WTC11 (cell line): ENCODE measurements around the gene SYT7. TPM values are rescaled to one million over a fixed set of nuclear protein-coding genes. Genes with fewer than 3 reads are reported as not detected.

Source experiments
- ATAC-seq: fragments of 200-7000 bp; cut with Tn5 transposase; 2 replicates; pipeline ENCODE4 v1.10.0; 2021; ENCODE audit warnings: mild to moderate bottlenecking, moderate library complexity
- CTCF ChIA-PET: fragments of 300-600 bp; sonication (Branson Sonifier 250); formaldehyde crosslinking; loops from one replicate; lab custom pipeline; 2021; ENCODE audit warnings: antibody characterized with exemption; lab: Charles Lee
- POLR2A ChIA-PET: fragments of 350-600 bp; sonication (Branson Sonifier 250); formaldehyde crosslinking; loops from one replicate; lab custom pipeline; 2021; ENCODE audit warnings: antibody characterized with exemption; lab: Charles Lee
- DNase-seq: peaks from one replicate; pipeline ENCODE4 v3.0.0; 2021; ENCODE audit warnings: low spot score
- H3K27ac Mint-ChIP-seq: 2 replicates; pipeline ENCODE4 v1.8.0; 2021; ENCODE audit warnings: mixed read lengths
- H3K27me3 Mint-ChIP-seq: 2 replicates; pipeline ENCODE4 v1.8.0; 2021; ENCODE audit warnings: low read depth, mild to moderate bottlenecking, moderate library complexity, mixed read lengths
- H3K36me3 Mint-ChIP-seq: 2 replicates; pipeline ENCODE4 v1.8.0; 2021; ENCODE audit warnings: mixed read lengths
- H3K4me1 Mint-ChIP-seq: 2 replicates; pipeline ENCODE4 v1.8.0; 2022; ENCODE audit warnings: mixed read lengths
- H3K4me3 Mint-ChIP-seq: 2 replicates; pipeline ENCODE4 v1.8.0; 2021; ENCODE audit warnings: mild to moderate bottlenecking, moderate library complexity, mixed read lengths
- H3K9me3 Mint-ChIP-seq: 2 replicates; pipeline ENCODE4 v1.8.0; 2021; ENCODE audit warnings: mixed read lengths
- EMX1 ChIP-seq: fragments of 250-450 bp; sonication (Bioruptor Pico); IDR thresholded peaks from 2 replicates; pipeline ENCODE4 v1.8.0; 2021; ENCODE audit warnings: mild to moderate bottlenecking
- MXD4 ChIP-seq: fragments of 250-450 bp; sonication (Bioruptor Pico); IDR thresholded peaks from 2 replicates; pipeline ENCODE4 v1.8.0; 2021; ENCODE audit warnings: mild to moderate bottlenecking, moderate library complexity, borderline replicate concordance
- RELA ChIP-seq: sonication (generic); formaldehyde crosslinking; IDR thresholded peaks from 2 replicates; pipeline ENCODE4 v1.8.1; 2022; ENCODE audit warnings: missing genetic modification reagents, mild to moderate bottlenecking, borderline replicate concordance
- SMAD3 ChIP-seq: sonication (generic); formaldehyde crosslinking; IDR thresholded peaks from 2 replicates; pipeline ENCODE4 v1.8.0; 2022; ENCODE audit warnings: missing genetic modification reagents, mild to moderate bottlenecking, borderline replicate concordance
- SOX15 ChIP-seq: fragments of 250-450 bp; sonication (Bioruptor Pico); IDR thresholded peaks from 2 replicates; pipeline ENCODE4 v1.9.0; 2021; ENCODE audit warnings: mild to moderate bottlenecking
- TP53 ChIP-seq: sonication (generic); formaldehyde crosslinking; IDR thresholded peaks from 2 replicates; pipeline ENCODE4 v1.8.1; 2023; ENCODE audit warnings: mild to moderate bottlenecking, missing genetic modification reagents
- ZNF121 ChIP-seq: sonication (generic); formaldehyde crosslinking; IDR thresholded peaks from 2 replicates; pipeline ENCODE4 v1.8.0; 2023; ENCODE audit warnings: missing genetic modification reagents
- ZNF263 ChIP-seq: sonication (generic); formaldehyde crosslinking; IDR thresholded peaks from 2 replicates; pipeline ENCODE4 v1.8.1; 2022; ENCODE audit warnings: low read depth, mild to moderate bottlenecking, moderate library complexity, missing genetic modification reagents
- ZNF416 ChIP-seq: fragments of 250-450 bp; sonication (Bioruptor Pico); IDR thresholded peaks from 2 replicates; pipeline ENCODE4 v1.9.0; 2021; ENCODE audit warnings: mild to moderate bottlenecking, inconsistent platforms
- ZNF671 ChIP-seq: fragments of 250-450 bp; sonication (Bioruptor Pico); IDR thresholded peaks from 2 replicates; pipeline ENCODE4 v1.8.0; 2021; ENCODE audit warnings: mild to moderate bottlenecking
- total RNA-seq: library from RNA; stranded (reverse); gene quantifications from 3 replicates; pipeline ENCODE4 v1.2.3, GENCODE V29; 2021
- TF ChIP-seq, protein P1 (sequence below): fragments of 250-450 bp; sonication (Bioruptor Pico); IDR thresholded peaks from 2 replicates; pipeline ENCODE4 v2.1.2; 2022; ENCODE audit warnings: mild to moderate bottlenecking, moderate library complexity
- TF ChIP-seq, protein P2 (sequence below): sonication (generic); formaldehyde crosslinking; IDR thresholded peaks from 2 replicates; pipeline ENCODE4 v1.8.0; 2022; ENCODE audit warnings: mild to moderate bottlenecking, missing genetic modification reagents
- TF ChIP-seq, protein P3 (sequence below): sonication (generic); formaldehyde crosslinking; IDR thresholded peaks from 2 replicates; pipeline ENCODE4 v1.8.1; 2023; ENCODE audit warnings: mild to moderate bottlenecking, moderate library complexity, missing genetic modification reagents
- TF ChIP-seq, protein P4 (sequence below): sonication (generic); formaldehyde crosslinking; IDR thresholded peaks from 2 replicates; pipeline ENCODE4 v1.8.1; 2023; ENCODE audit warnings: mild to moderate bottlenecking, missing genetic modification reagents
- TF ChIP-seq, protein P5 (sequence below): sonication (generic); formaldehyde crosslinking; conservative IDR thresholded peaks from 2 replicates; pipeline ENCODE4 v1.8.1; 2023; ENCODE audit warnings: mild to moderate bottlenecking, low read depth, missing genetic modification reagents, moderate library complexity
- TF ChIP-seq, protein P6 (sequence below): sonication (generic); formaldehyde crosslinking; IDR thresholded peaks from 2 replicates; pipeline ENCODE4 v1.8.0; 2022; ENCODE audit warnings: missing genetic modification reagents
- TF ChIP-seq, protein P7 (sequence below): fragments of 250-450 bp; sonication (Bioruptor Pico); IDR thresholded peaks from 2 replicates; pipeline ENCODE4 v1.9.0; 2021; ENCODE audit warnings: mild to moderate bottlenecking

Gene SYT7
- total RNA-seq, 1 experiment from 2014 or later: 12.5 TPM

DNA sequence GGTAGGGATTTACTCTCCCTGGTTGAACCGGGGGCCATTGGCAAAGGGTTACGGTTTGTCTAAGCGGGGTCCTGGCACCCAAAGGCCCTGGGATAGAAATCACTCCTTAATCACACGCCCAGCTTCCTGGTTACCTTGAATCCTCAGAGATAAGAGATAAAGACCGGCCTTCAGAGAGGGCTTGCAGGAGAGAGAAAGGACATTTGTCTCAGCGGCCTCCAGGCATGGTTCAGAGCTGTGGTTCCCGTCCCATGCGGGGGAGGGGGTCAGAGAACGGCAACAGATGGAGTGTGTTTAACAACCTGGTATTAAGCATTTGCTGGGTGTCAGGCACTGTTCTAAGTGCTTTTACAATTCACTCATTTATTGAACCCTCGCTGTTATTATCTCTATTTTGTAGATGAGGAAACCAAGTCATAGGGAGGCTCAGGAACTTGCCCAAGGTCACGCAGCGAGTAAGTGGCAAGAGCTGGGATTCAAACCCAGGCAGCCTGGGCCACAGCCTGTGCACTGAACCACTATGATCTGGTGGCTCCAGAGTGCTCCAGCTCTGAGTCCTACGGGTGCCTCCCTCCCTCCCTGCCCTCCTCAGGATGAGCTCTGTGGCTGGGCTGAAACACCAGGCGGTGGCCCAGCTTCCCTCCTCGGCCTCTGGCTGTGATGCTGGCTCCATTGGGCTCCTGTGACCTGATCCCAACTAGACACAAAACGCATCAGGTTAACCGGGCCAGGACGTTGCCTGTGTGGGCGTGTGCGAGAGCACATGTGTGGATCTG lies 53.7 kb downstream of the SYT7 start:
- Mint-ChIP-seq H3K27ac (peak overlapping the region; percentile 90; the same call in 1 of the 2 replicates), H3K36me3 (peaks cover 2% of the 10 kb centered on the region; the same call in 1 of the 2 replicates), H3K9me3 (no peaks in the 10 kb centered on the region), H3K4me1 (peaks cover 10% of the 10 kb centered on the region), H3K27me3 (no peaks in the 10 kb centered on the region), H3K4me3 (no peak overlapping the region)
- CTCF ChIA-PET: interaction anchor here (0.6 to 9.1 kb wide), 11 partner anchors 9 to 152 kb away, joined by 3 to 241 read pairs (median 6); partner anchors contain the start of gene LRRC10B
- TF ChIP-seq SOX15 (CRISPR knock-in tag) (no peak), MXD4 (CRISPR knock-in tag) (no peak), RELA (CRISPR knock-in tag) (no peak), ZNF671 (no peak), ZNF263 (CRISPR knock-in tag) (no peak), EMX1 (CRISPR knock-in tag) (no peak)
- TF ChIP-seq, protein P1, sequence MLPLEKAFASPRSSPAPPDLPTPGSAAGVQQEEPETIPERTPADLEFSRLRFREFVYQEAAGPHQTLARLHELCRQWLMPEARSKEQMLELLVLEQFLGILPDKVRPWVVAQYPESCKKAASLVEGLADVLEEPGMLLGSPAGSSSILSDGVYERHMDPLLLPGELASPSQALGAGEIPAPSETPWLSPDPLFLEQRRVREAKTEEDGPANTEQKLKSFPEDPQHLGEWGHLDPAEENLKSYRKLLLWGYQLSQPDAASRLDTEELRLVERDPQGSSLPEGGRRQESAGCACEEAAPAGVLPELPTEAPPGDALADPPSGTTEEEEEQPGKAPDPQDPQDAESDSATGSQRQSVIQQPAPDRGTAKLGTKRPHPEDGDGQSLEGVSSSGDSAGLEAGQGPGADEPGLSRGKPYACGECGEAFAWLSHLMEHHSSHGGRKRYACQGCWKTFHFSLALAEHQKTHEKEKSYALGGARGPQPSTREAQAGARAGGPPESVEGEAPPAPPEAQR (CRISPR knock-in tag): no peak
- TF ChIP-seq, protein P2, sequence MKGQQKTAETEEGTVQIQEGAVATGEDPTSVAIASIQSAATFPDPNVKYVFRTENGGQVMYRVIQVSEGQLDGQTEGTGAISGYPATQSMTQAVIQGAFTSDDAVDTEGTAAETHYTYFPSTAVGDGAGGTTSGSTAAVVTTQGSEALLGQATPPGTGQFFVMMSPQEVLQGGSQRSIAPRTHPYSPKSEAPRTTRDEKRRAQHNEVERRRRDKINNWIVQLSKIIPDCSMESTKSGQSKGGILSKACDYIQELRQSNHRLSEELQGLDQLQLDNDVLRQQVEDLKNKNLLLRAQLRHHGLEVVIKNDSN (CRISPR knock-in tag): no peak
- TF ChIP-seq, protein P3, sequence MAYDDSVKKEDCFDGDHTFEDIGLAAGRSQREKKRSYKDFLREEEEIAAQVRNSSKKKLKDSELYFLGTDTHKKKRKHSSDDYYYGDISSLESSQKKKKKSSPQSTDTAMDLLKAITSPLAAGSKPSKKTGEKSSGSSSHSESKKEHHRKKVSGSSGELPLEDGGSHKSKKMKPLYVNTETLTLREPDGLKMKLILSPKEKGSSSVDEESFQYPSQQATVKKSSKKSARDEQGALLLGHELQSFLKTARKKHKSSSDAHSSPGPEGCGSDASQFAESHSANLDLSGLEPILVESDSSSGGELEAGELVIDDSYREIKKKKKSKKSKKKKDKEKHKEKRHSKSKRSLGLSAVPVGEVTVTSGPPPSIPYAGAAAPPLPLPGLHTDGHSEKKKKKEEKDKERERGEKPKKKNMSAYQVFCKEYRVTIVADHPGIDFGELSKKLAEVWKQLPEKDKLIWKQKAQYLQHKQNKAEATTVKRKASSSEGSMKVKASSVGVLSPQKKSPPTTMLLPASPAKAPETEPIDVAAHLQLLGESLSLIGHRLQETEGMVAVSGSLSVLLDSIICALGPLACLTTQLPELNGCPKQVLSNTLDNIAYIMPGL: no peak
- TF ChIP-seq, protein P4, sequence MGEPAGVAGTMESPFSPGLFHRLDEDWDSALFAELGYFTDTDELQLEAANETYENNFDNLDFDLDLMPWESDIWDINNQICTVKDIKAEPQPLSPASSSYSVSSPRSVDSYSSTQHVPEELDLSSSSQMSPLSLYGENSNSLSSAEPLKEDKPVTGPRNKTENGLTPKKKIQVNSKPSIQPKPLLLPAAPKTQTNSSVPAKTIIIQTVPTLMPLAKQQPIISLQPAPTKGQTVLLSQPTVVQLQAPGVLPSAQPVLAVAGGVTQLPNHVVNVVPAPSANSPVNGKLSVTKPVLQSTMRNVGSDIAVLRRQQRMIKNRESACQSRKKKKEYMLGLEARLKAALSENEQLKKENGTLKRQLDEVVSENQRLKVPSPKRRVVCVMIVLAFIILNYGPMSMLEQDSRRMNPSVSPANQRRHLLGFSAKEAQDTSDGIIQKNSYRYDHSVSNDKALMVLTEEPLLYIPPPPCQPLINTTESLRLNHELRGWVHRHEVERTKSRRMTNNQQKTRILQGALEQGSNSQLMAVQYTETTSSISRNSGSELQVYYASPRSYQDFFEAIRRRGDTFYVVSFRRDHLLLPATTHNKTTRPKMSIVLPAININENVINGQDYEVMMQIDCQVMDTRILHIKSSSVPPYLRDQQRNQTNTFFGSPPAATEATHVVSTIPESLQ: no peak
- TF ChIP-seq, protein P5, sequence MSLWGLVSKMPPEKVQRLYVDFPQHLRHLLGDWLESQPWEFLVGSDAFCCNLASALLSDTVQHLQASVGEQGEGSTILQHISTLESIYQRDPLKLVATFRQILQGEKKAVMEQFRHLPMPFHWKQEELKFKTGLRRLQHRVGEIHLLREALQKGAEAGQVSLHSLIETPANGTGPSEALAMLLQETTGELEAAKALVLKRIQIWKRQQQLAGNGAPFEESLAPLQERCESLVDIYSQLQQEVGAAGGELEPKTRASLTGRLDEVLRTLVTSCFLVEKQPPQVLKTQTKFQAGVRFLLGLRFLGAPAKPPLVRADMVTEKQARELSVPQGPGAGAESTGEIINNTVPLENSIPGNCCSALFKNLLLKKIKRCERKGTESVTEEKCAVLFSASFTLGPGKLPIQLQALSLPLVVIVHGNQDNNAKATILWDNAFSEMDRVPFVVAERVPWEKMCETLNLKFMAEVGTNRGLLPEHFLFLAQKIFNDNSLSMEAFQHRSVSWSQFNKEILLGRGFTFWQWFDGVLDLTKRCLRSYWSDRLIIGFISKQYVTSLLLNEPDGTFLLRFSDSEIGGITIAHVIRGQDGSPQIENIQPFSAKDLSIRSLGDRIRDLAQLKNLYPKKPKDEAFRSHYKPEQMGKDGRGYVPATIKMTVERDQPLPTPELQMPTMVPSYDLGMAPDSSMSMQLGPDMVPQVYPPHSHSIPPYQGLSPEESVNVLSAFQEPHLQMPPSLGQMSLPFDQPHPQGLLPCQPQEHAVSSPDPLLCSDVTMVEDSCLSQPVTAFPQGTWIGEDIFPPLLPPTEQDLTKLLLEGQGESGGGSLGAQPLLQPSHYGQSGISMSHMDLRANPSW: no peak
- POLR2A ChIA-PET: interaction anchor here (1.4 kb wide), 1 partner anchor 11 kb away, joined by 4 read pairs; no protein-coding TSS in a partner anchor
- DNase-seq: no peak
- ATAC-seq: no peak

DNA sequence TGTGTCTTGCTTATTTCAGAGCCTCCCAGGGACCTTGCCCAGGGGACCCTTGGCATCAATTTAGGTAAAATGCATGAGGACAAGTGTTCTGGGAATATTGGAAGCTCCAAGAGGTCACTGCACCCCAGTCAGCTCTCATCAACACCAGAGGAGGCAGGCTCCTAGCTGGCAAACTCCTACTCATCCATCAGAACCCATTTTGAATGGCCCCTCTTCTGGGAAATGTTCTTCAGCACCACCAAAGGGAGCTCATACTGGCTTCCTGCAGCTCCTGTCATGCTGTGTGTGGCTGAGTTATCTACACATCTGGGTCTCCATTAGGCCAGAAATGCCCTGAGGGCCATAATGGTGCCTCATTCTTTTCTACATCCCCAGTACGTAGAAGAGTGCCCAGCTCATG lies 54.6 kb downstream of the SYT7 start:
- Mint-ChIP-seq H3K9me3 (no peaks in the 10 kb centered on the region), H3K4me3 (no peak overlapping the region), H3K4me1 (peaks cover 10% of the 10 kb centered on the region), H3K27me3 (no peaks in the 10 kb centered on the region), H3K27ac (no peak overlapping the region), H3K36me3 (peaks cover 2% of the 10 kb centered on the region; the same call in 1 of the 2 replicates)
- ChIA-PET CTCF (interaction anchor here (0.6 to 9.1 kb wide), 12 partner anchors 8 to 177 kb away, joined by 3 to 241 read pairs (median 6); partner anchors contain the start of gene LRRC10B), POLR2A (interaction anchor here (1.4 kb wide), 1 partner anchor 10 kb away, joined by 4 read pairs; no protein-coding TSS in a partner anchor)
- ATAC-seq (no peak), DNase-seq (no peak)
- TF ChIP-seq ZNF416 (CRISPR knock-in tag): no peak
- TF ChIP-seq, protein P6, sequence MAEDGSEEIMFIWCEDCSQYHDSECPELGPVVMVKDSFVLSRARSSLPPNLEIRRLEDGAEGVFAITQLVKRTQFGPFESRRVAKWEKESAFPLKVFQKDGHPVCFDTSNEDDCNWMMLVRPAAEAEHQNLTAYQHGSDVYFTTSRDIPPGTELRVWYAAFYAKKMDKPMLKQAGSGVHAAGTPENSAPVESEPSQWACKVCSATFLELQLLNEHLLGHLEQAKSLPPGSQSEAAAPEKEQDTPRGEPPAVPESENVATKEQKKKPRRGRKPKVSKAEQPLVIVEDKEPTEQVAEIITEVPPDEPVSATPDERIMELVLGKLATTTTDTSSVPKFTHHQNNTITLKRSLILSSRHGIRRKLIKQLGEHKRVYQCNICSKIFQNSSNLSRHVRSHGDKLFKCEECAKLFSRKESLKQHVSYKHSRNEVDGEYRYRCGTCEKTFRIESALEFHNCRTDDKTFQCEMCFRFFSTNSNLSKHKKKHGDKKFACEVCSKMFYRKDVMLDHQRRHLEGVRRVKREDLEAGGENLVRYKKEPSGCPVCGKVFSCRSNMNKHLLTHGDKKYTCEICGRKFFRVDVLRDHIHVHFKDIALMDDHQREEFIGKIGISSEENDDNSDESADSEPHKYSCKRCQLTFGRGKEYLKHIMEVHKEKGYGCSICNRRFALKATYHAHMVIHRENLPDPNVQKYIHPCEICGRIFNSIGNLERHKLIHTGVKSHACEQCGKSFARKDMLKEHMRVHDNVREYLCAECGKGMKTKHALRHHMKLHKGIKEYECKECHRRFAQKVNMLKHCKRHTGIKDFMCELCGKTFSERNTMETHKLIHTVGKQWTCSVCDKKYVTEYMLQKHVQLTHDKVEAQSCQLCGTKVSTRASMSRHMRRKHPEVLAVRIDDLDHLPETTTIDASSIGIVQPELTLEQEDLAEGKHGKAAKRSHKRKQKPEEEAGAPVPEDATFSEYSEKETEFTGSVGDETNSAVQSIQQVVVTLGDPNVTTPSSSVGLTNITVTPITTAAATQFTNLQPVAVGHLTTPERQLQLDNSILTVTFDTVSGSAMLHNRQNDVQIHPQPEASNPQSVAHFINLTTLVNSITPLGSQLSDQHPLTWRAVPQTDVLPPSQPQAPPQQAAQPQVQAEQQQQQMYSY (CRISPR knock-in tag): no peak
- TF ChIP-seq SMAD3 (CRISPR knock-in tag): no peak
- TF ChIP-seq TP53 (CRISPR knock-in tag): no peak
- TF ChIP-seq ZNF121 (CRISPR knock-in tag): no peak
- TF ChIP-seq, protein P7, sequence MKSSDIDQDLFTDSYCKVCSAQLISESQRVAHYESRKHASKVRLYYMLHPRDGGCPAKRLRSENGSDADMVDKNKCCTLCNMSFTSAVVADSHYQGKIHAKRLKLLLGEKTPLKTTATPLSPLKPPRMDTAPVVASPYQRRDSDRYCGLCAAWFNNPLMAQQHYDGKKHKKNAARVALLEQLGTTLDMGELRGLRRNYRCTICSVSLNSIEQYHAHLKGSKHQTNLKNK (CRISPR knock-in tag): no peak
- TF ChIP-seq, protein P1 (CRISPR knock-in tag): no peak
